ENCODE results near the gene CCDC188.

- no peak for TF ChIP-seq POLR2AphosphoS5 (IDR thresholded peaks at IDR 0.05; ENCODE audit: low read length)
- TF ChIP-seq ZNF24 (IDR thresholded peaks at IDR 0.05): no peak
- TF ChIP-seq PAX5 (IDR thresholded peaks at IDR 0.05; ENCODE audit: borderline replicate concordance, low read depth, low read length): no peak
- TF ChIP-seq POLR2A (IDR thresholded peaks at IDR 0.05; ENCODE audit: low read depth, low read length): no peak
- TF ChIP-seq RCOR1 (conservative IDR thresholded peaks at IDR 0.05; ENCODE audit: low read depth, low read length): no peak
- TF ChIP-seq YY1 (IDR thresholded peaks at IDR 0.05; ENCODE audit: low read depth, low read length): no peak
- no peak for TF ChIP-seq TAF1 (IDR thresholded peaks at IDR 0.05; ENCODE audit: borderline replicate concordance, low read depth, low read length)
- TF ChIP-seq EGR1 (IDR thresholded peaks at IDR 0.05; ENCODE audit: borderline replicate concordance in 1 of 2, low read depth in 2 of 2, low read length in 2 of 2): no peak
- TF ChIP-seq POLR2AphosphoS2 (IDR thresholded peaks at IDR 0.05; ENCODE audit: low read depth, low read length): no peak
- TF ChIP-seq CTCF (IDR thresholded peaks at IDR 0.05 in 2 of 3, conservative IDR thresholded peaks at IDR 0.05 in 1 of 3; ENCODE audit: control insufficient read depth in 2 of 3, extremely low read depth in 1 of 3, insufficient read depth in 1 of 3, low read depth in 3 of 3, low read length in 3 of 3): no peak
- TF ChIP-seq EZH2 (IDR thresholded peaks at IDR 0.05; ENCODE audit: borderline replicate concordance, control insufficient read depth, low read depth, low read length): no peak
- no peak for TF ChIP-seq ATF2 (IDR thresholded peaks at IDR 0.05; ENCODE audit: low read length)
Measured at GRCh38 chr22:20188567-20188877, 37.7 kb upstream of the CCDC188 start.

Measured in GM12878 (cell line).